HG02943 (cell line): ENCODE results near the gene DEGS1.
A peak's percentile ranks its signal among the peaks of the same experiment; 100 is the strongest.
"Not testable (repeated sequence)": the region's sequence is repeated elsewhere in the genome, so short reads cannot be mapped to it uniquely, and the experiment has no call there.

ENCODE experiments used
- ATAC-seq: cut with Tn5 transposase; IDR thresholded peaks from one replicate; pipeline ENCODE4 v1.9.1; 2021; ENCODE audit warnings: mild to moderate bottlenecking, low read depth, moderate library complexity; ENCODE audit not compliant: unreplicated experiment

The DEGS1 gene

DNA sequence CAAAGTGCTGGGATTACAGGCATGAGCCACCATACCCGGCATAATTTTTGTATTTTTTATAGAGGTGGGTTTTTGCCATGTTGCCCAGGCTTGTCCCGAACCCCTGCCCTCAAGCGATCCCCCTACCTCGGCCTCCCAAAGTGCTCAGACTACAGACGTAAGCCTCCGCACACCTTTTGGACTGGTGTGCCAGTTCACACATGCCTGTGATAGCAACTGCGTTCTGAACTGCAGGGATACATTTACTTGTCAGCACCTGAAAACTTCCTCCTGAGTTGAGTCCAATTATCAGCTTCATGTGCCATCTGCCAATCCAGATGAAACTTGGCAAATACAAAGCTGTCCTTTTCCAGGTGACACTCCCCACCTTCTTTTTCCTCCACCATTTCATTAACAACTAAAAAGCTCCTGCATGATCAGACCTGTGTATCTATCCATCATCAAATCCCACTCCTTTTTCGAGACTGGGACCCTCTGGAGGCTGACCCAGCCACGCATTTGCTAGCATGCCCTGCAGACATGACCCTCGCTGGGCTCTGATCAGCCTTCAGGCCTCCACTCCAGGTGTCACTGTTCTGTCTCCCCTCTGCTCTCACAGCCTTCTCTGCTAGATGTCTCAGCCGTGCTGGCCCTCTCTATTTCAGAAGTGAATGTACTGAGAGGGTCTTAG, 2.1 kb upstream of the DEGS1 start:
- no peak for ATAC-seq

DNA sequence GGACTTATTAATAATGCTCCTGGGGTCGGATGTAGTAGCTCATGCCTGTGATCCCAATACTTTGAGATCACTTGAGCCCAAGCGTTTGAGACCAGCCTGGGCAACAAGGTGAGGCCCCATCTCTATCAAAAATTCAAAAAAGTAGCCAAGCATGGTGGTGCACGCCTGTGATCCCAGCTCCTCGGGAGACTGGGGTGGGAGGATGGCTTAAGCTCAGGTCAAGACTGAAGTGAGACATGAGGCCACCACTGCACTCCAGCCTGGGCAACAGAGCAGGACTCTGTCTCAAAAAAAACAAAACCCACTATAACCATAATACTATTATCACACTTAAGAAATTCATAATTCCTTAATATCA, 1.6 kb upstream of the DEGS1 start:
- no peak for ATAC-seq

DNA sequence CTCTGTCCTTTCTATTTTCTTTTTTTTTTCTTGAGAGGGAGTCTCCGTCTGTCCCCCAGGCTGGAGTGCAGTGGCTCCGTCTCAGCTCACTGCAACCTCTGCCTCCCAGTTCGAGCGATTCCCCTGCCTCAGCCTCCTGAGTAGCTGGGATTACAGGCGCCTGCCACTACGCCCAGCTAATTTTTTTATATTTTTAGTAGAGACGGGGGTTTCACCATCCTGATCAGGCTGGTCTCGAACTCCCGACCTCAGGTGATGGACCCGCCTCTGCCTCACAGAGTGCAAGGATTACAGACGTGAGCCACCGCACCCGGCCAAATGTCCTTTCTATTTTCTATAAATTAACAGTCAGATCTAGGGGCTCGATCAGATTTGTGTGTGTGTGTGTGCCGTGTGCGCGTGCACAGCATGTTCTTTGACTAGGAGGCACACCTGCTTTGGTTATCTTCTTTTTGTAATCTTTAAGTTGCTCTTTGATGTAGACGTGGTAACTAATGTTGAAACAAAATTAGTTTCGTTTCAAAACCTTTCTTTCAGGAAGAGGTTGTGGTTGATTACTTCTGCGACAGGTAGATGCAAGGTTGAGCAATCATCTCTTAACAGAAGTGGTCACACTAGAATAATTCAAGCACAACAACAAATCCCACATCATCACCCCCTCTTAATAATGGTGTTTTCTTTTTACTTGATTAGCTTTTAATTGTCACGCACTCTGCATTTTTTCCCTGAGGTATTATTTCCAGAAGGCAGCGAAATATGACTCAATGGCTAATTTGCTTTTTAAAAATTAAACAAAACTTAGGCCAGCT, 779 bp upstream of the DEGS1 start:
- ATAC-seq, result peak; percentile 42

DNA sequence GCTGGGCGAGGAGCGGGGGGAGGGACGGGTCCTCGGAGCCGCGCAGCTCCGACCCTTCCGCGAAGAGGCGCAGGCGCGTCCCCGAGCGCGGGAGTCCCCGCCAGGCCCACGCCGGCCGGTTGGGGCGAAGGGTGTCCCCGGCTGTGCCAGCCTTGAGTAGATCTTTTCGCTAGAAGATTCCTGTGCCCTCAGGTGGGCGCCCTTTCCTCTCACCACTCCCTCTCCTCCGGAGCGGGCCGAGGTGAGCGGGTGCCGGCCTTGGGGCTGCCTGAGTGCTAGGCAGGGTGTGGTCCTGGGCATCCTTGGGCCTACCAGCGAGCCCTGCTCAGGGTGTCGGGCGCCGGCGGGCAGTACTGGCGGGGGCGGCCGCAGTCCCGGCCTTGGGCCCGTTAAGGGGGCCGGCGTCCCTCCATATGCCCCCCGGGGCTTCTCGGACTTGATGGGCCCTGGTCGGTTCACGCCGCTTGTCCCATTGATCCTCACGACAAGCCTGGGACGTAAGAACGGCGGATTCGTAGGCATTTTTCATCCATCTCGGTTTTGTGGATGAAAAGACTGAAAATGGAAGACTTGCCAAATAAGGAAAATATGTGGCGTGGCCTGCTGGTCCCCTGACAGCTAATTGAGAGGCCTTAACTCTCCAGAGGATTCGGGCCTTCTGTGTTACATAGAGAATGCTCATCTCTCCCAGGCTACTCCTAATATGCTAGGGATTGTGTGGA, 712 bp downstream of the DEGS1 start:
- peak; percentile 40 for ATAC-seq

DNA sequence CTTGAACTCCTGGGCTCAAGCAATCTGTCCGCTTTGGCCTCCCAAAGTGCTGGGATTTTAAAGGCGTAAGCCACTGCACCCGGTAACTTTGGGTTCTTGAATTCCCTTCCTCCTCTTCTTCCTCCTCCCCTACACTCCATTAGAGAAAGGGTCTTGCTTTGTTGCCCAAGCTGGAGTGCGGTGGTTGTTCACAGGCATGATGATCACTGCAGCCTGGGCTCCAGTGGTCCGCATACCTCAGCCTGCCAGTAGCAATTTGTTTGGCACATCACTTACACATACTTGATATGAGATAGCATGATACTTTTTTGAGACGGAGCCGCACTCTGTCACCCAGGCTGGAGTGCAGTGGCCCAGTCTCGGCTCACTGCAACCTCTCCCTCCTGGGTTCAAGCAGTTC, 2.2 kb downstream of the DEGS1 start:
- no peak for ATAC-seq

DNA sequence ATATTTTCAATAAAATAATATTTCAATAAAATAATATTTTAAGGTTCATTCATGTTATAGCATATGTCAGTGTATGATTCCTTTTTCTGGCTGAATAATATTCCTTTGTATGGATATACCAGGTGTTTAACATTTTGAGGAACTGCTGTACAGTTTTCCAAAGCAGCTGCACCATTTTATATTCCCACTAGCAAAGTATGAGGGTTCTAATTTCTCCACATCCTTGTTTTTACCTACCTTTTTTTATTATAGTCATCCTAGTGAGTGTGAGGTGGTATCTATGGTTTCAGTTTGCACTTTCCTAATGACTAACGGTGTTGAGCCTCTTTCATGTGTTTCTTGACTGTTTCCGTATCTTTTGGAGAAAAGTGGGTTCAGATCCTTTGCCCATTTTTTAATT, 5.2 kb downstream of the DEGS1 start:
- ATAC-seq, result no peak

DNA sequence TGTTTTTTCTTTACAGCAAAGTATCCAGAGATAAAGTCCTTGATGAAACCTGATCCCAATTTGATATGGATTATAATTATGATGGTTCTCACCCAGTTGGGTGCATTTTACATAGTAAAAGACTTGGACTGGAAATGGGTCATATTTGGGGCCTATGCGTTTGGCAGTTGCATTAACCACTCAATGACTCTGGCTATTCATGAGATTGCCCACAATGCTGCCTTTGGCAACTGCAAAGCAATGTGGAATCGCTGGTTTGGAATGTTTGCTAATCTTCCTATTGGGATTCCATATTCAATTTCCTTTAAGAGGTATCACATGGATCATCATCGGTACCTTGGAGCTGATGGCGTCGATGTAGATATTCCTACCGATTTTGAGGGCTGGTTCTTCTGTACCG, 6.5 kb downstream of the DEGS1 start:
- no peak for ATAC-seq

DNA sequence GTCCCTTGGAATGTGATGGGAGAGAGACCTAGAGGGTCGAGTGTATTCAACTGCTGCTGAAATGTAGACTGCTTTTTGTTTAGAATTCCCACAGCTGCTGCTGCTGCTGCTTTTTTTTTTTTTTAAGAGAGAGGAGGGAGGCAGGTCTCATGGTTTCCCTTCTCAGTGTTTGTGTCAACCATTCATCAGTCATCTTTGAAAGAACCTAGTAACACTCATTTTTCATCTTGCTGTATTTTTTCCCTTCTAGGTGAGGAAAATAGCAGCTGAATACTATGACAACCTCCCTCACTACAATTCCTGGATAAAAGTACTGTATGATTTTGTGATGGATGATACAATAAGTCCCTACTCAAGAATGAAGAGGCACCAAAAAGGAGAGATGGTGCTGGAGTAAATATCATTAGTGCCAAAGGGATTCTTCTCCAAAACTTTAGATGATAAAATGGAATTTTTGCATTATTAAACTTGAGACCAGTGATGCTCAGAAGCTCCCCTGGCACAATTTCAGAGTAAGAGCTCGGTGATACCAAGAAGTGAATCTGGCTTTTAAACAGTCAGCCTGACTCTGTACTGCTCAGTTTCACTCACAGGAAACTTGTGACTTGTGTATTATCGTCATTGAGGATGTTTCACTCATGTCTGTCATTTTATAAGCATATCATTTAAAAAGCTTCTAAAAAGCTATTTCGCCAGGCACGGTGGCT, 9.2 kb downstream of the DEGS1 start:
- ATAC-seq, result no peak

DNA sequence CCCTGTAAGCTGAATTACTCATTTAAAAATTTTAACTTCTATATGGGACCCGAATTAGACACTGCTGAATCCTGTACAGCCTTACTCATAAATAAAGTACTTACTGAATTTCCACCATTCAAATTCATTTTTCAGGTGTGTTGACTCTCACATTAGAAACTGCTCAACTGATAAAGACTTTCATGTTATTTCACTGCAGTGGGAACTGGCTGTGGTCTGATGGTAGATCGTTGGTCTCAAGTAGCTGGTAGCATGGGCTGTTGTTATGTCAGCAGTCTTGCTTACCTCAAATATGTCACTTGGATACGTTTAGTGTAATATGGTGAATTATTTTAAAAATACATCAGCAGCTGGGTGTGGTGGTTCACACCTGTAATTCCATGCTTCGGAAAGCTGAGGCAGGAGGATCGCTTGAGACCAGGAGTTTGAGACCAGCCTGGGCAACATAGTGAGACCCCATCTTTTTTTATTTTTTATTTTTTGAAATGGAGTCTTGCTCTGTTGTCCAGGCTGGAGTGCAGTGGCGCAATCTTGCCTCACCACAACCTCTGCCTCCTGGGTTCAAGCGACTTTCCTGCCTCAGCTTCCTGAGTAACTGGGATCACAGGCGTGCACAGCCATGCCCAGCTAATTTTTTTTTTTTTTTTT, 10.4 kb downstream of the DEGS1 start:
- no peak for ATAC-seq

DNA sequence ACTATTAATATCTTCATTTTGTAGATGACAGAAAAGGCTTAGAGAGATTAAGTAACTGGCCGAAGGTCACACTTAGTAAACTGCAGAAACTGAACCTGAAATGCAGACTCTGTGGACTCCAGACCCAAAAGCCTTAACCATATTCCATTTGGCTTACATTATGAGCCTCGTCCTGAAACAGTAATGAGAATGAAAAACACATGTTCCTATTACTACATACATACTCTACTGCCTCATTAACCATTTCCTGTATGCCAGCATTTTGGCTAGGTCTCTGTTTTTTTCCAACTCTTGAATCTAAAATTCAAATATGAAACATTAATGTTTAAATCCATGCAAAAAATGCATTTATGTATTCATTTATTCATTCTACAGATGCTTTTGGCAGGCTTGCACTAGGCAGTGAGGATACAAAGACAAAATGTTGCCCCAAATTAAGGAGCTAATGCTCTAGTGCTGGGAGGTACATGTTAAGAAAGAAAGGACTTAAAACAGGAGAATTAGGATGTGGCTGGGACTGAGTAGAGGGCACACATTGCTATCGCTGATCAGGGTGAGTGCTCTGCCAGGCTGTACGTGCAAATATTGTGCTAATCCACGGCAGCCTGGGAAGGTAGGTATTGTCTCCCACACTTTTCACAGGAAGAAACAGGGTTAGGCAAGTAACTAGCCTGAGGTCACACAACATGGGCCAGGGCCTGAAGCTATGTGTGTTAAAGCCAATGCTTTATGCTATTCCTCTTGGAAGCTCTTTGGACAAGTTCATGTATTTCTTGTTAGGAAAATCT, 14.0 kb downstream of the DEGS1 start:
- ATAC-seq, result no peak

DNA sequence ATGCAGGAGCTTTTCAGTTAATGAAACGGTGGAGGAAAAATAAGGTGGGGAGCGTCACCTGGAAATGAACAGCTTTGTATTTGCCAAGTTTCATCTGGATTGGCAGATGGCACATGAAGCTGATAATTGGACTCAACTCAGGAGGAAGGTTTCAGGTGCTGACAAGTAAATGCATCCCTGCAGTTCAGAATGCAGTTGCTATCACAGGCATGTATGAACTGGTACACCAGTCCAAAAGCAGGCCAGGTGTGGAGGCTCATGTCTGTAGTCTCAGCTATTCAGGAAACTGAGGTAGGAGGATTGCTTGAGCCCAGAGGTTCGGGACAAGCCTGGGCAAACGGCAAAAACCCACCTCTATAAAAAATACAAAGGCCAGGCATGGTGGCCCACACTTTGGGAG, 15.5 kb downstream of the DEGS1 start:
- no peak for ATAC-seq

DNA sequence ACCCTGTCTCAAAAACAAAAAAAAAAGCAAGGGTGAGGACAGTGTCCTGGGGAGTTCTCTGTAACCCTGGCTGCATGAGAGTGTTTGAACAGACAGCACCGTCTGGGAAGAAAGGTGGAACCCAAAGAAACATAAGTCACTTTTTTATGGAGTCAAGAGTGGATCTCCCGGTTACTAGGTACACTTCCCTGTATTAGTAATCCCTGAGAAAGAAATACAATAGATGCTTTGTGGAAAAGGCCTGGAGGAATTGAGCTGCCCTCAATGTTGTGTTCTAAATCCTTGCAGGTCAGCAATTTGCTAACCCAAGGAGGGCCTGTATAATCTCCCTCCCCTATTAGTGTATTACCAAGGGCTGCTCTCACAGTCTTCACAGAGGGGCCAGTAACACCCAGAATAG, 16.6 kb downstream of the DEGS1 start:
- no peak for ATAC-seq

DNA sequence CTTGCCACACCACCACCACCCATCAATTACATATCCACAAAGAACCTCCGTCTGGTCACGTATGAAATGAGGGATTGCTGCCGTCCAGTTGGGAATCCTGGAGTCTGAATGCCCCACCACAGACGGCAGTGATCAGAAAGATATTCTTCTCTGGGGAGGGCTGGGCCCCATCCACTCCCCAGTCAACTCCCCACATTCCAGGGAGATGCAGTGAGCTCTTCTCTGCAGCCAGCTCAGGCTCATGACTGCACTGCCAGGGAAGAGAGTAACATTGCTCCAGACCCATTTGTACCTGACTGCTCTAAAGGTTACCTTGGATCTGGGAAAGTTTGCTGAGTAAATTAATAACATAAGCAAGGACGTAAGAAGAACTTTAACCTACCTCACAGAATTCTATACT, 18.3 kb downstream of the DEGS1 start:
- no peak for ATAC-seq

DNA sequence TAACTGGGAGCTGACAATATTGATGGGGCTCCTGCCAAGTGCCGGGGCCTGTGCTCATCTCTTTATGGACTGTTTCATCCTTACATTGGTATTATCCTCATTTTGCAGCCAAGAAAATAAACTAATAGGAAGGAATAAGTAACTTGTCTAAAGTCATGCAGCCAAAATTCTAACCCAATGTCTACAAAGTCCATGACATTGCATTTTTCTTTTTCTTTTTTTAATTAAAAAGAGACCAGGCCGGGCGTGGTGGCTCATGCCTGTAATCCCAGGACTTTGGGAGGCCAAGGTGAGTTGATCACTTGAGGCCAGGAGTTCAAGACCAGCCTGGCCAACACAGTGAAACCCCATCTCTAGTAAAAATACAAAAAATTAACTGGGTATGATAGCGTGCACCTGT, 18.8 kb downstream of the DEGS1 start:
- no peak for ATAC-seq

DNA sequence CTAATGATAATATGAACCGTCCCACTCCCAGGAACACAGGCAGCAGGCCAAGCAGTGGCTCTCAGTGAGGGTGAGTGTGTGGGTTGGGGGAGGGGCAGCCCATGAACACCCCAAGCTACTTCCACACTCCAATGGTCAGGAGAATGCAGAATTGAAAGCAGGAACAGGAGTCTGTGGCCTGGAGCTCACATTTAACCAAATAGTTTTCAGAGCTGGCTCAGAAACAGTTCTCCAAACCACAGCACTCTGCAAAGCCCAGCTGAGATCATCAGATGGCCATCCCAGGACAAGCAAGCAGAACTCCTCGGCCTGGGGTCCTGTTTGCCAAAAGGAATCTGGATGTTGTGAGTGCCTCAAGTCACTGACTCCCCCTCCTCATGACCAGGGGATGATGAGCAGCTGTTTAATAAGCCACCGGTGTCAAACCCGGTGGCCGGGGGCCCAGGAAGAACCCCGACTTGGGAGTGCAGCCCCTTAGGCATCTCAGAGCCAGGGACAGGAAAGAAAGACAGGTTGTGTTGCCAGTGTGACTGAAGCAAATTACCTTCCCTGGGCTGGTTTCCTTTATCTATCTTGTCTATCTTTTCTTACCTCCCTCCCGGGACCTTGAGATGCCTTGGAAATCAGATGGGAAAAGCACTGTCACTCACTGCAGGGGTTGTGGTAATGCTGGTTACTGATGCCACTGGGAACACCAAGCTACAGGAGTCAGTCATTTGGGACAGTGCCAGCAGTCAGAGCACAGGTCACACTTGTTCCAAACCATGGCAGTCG, 20.4 kb downstream of the DEGS1 start:
- ATAC-seq, result no peak

DNA sequence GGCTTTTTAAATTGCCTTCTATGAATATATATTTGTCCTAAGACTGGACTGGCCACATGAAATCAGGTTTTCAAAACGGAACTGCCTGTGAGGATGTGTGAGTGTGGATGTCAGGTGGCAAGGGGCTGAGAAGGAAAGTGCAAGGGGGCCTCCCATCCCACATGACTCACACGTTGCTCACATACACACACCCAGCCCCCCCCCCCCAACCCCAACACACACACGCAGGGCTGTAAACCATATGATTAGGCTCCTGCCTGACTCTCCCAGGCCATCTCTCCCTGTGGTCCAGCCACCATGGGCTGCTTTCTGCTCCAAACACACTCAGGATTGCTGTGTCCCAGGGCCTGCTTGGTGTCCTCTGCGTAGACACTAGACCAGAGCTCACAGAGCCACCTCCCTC, 22.4 kb downstream of the DEGS1 start:
- no peak for ATAC-seq

DNA sequence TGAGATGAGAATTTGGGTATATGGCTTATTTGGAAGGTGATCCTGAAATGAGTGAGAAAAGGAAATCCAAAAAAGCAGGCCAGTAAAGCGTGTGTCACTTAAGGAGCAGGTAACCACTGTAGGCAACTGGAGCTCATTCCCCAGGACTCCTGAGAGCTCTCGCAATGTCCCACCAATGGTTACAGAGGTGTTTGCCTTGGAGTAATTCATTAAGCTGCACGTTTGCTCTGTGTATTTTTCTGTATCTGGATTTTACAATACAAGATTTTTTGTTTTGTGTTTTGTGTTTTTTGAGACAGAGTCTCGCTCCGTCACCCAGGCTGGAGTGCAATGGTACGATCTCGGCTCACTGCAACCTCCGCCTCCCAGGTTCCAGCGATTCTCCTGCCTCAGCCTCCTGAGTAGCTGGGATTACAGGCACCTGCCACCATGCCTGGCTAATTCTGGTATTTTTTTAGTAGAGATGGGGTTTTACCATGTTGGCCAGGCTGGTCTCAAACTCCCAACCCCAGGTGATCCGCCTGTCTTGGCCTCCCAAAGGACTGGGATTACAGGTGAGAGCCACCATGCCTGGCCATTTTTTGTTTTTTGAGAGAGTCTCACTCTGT, 23.0 kb downstream of the DEGS1 start:
- ATAC-seq, result not testable (repeated sequence)

DNA sequence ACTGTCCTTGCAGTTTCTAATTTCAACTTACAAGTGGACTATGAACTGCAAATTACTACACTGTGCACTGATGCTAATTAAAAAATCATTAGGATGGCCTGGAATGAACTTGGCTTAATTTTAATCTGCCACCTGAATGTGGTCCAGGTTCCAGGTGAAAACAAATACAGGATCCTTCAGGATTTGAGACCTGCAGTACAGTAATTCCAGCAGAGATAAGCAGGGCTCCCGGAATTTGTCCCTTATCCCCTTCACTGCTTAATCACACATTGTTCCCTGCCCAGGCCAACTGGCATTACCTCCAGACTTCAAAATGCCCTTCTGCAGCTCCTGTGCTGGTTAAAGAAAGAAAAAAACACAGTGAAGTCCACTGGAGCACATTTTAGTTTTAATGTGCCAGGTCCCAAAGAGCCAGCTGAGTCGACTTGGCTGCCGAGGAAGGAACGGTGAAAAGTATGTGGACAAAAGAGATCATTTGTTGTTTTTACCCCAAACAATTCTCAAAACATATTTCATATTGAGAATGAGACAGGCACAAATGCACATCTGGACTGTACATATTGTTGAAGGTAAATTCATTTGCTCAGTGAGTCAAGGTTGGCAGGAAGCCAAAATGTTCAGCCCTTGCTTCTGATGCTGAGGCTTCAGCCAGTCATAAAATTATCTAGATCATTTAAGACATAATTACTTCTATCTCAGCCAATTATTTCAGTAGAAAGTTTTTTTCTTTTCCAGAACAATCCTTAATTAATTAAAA, 28.3 kb downstream of the DEGS1 start:
- ATAC-seq, result no peak
